Colon (tissue), 2 donors: ENCODE data around the gene EPHB1.
"Not testable (repeated sequence)": the region's sequence is repeated elsewhere in the genome, so short reads cannot be mapped to it uniquely, and the experiment has no call there.

Source experiments
- FAIRE-seq: peaks from 2 replicates; lab custom pipeline; 2012; peaks lifted over from hg19 to GRCh38; lab: Jason Lieb, UNC
- donor health status: control.
- donor health status: control.

Gene EPHB1

DNA sequence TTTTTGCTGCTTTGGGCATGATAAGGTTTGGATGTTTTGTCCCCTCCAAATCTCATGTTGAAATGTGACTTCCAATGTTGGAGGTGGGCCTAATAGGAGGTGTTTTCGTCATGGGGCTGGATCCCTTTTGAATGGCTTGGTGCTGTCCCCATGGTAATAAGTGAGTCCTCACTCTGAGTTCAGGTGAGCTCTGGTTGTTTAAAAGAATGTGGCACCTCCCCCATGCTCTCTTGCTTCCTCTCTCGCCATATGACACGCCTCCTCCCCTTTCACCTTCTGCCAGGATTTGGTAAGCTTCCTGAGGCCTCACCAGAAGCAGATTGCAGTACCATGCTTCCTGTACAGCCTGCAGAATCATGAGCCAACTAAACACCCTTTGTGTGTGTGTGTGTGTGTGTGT lies 255.5 kb downstream of the EPHB1 start:
- FAIRE-seq = no peak

- no peak for FAIRE-seq
Observed at GRCh38 chr3:135051409-135051973, 256.4 kb downstream of the EPHB1 start.

- no peak for FAIRE-seq
Observed at GRCh38 chr3:135055449-135055848, 260.4 kb downstream of the EPHB1 start.

- FAIRE-seq = no peak
Observed at GRCh38 chr3:135056084-135056730, 261.1 kb downstream of the EPHB1 start.

DNA sequence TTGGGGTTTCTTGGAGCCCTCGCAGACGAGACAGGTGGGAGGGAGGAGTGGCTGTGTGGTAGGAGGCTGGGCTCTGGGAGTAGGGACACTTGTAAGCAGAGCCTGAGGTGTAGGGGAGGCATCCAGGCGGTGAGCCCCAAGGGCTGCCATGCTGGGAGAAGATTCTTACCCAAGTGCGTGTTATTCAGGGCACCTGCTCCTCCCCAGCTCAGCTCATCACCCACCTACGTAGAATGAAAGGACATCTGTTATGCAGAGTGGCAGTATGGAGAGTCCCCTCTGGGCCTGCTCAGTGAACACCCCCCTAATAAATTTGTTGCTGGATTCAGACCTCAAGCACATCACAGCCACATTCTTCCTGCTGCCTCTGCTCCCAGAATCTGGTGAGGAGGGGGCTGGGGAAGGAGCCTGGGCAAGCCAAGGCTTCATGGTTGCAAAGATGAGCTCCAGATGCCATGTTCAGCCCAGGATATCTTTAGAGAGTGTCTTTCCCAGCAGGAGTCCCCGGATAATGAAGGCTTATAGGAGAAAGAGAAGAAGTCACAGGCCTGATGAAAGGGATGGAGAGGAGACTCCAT lies 261.8 kb downstream of the EPHB1 start:
- no peak for FAIRE-seq

DNA sequence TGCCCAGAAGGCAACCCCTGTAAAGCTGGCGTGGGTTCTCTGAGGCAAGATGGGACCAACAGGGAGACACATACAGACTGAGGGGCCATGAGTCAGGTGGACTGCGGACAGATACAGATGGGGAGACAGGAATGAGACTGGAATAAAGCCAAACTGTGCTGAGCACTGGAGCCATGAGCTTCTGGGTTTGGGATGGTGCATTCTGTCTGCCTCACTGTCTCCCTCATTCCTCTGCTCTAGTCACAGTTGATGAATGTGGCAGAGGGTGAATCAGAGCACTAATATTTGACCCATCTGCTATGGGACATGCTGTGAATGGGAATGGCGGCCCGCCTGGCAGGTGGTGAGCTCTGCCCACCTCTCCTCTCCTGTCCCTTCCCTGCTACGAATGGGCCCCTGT lies 262.9 kb downstream of the EPHB1 start:
- no peak for FAIRE-seq

GRCh38 chr3:135059580-135059979 lies 264.5 kb downstream of the EPHB1 start:
- FAIRE-seq = no peak

- FAIRE-seq = not testable (repeated sequence)
Observed at GRCh38 chr3:135066844-135067727, 272.0 kb downstream of the EPHB1 start.

DNA sequence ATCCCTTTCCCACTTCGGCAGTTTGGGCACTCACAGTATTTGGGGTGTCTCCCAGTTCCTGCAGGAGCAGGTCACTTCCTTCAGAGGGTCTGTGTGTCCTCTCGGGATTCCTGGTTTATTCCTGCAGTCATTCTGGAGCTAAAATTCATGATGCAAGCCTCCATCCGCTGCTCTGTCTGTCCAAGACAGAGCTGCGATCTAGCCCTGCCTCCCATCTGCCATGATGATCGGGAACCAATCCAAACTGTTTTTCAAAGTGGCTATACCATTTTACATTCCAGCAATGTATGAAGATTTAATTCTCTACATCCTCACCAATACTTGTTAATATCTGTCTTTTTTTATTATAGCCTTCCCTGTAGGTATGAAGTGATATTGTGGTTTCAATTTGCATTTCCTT lies 273.0 kb downstream of the EPHB1 start:
- FAIRE-seq = no peak

- FAIRE-seq = no peak
Observed at GRCh38 chr3:135069406-135069805, 274.3 kb downstream of the EPHB1 start.

- FAIRE-seq = no peak
Observed at GRCh38 chr3:135071483-135071882, 276.4 kb downstream of the EPHB1 start.

DNA sequence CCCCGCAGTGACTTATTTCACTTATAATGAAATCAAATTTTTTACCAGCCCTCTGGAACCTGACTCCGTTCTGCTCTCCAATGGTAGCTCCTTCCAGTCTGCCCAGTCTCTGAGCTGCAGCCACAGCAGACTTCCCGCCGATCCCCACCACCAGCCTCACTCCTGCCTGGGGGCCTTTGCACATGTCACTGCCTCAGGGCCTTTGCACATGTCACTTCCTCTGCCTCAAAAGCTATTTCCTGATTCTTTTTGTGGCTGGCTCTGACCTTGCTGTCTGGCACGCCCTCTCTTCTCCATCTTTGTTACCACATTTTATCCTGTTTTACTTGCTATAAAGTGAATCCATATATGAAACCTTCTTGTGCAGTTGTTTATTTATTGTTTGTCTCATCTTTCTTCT lies 277.4 kb downstream of the EPHB1 start:
- no peak for FAIRE-seq

DNA sequence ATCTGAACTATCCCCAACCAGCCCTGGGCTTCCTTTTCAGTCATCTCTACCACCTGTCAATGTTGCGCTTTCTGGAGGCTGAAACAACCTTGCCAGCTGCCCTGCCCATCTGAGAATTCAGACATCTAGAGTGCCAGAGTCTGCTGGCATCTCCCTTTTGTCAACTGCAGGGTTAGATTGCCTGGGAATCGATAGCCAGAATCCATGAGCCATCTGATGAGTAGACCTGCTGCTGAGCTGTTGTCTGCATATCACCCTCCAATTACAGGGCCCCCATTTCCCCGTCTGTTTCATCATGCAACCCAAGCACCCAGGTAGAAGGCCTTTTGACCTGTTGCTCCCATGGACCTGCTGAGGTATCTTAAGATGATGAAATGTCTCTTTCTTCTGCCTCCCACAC lies 280.1 kb downstream of the EPHB1 start:
- no peak for FAIRE-seq

DNA sequence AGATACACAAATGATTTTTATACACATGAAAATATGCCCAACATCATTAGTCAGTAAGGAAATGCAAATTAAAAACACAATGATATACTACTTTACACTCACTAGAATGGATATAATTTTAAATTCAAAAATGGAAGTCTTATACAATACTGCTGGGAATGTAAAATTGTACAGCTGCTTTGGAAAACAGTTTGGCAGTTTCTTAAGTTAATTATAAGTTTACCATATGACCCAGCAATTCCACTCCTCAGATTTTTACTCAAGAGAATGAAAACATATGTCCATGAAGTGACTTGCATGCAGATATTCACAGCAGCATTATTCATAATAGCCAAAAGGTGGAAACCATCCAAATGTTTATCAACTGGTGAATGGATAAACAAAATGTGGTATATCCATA lies 281.3 kb downstream of the EPHB1 start:
- no peak for FAIRE-seq

GRCh38 chr3:135077186-135077585 lies 282.1 kb downstream of the EPHB1 start:
- no peak for FAIRE-seq

GRCh38 chr3:135078283-135078682 lies 283.2 kb downstream of the EPHB1 start:
- no peak for FAIRE-seq

DNA sequence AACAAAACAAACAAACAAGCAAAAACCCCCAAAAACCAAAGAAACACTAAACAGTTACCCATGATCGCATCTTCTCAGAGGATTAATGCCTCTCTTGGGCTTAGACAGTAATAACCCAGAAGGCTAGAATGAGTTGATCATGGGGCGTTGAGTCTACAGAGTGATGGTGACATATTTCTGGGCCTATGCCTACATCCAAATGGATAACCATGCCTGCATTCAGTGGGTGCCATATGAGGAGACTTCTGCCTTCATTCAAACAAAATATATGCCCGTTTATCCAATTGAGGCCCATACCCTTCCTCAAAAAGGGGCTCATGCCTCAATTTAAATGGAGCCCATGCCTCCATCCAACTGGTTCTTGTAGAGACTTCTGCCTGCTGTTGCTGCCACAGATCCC lies 284.0 kb downstream of the EPHB1 start:
- no peak for FAIRE-seq

DNA sequence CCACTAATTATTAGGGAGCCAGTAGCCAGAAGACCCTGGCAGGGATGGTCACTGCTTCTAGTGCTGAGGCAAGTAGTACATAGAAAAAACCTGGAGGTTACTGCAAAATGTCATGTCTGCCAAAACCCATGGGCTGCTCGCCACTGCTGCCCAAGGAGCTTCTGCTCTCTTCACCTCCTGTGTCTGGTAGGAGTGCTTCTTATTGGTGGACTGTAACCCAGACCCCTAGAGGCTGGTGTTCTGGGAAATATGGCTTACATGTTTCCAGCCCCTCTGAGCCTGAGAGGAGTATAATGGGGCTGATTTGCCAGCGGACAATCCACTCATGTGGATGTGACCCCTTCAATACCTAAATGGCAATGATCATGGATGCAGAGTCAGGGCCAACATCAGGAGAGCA lies 286.4 kb downstream of the EPHB1 start:
- FAIRE-seq = no peak

DNA sequence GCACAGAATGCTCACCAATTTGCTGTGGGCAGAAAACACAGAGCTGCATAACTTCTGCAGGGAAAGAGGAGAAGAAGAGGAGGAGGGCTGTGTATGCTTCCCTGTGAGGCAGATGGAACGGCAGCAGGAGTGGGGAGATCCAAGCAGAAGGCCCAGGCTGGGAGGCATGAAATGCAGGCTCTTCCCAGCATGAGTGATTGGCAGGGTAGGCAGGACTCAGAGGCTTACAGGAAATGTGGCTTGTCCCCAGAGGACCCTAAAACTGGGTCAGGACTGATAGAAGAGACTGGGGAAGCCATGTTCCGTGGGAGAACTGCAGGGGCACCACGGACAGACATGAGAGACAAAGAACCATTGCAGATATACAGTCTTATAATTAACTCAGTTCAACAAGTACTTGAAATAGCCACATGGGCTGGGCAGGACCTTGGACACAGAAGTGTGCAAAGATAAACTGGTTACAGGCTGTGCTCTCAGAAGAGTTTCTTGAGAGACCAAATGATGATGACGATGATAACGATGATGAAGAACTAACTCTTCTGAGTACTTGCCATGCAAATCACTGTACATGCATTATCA lies 286.9 kb downstream of the EPHB1 start:
- FAIRE-seq = no peak

DNA sequence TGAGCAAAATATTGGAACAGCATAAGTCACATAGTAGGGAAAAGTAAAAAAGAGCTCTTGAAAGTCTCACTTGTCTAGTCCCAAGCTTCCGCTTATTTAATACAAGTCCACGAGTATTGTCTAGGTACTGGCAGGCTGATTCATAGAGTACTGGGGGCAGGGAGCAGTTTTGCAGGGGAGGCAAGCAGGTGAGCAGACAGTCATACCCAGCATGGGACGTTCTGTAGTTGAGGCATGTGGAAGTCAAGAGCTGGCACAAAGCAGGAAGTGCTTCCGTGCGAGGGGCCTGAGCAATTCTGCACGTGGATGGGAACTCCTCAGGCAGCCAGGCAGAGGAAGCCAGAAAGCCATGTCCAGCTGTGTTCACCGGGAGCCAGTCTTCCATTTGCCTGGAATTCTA lies 287.6 kb downstream of the EPHB1 start:
- FAIRE-seq = no peak

DNA sequence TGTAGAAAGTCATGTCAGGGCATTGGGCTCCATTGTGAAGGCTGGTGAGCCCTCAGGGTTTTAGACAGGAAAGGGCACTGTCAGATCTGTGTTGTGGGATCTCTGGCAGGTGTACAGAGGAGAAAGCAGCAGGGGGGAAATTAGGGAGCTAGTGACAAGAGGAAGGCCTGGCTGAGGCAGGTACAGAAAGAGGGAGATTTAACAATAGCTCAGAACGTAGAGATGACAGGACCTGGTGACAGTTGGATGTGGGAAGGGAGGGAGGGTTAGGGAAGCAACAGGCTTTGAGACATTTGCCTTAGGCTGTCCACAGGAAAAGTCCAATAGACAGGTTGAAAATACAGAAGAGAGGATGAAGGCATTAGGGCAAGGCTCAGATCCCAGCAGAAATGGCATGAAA lies 288.1 kb downstream of the EPHB1 start:
- FAIRE-seq = no peak

GRCh38 chr3:135083756-135084155 lies 288.7 kb downstream of the EPHB1 start:
- FAIRE-seq = no peak

GRCh38 chr3:135084405-135084804 lies 289.3 kb downstream of the EPHB1 start:
- no peak for FAIRE-seq
